Peyer's patch (tissue), 4 donors: Measurements from ENCODE around the gene HPCAL1.

Experiments
- POLR2A ChIP-seq, 2 donors: fragments of 450-650 bp; IDR thresholded peaks; one replicate each; pipeline ENCODE4 v1.5.1; 2017; ENCODE audit warnings: antibody characterized with exemption in 2 of 2, mild to moderate bottlenecking in 2 of 2, moderate library complexity in 2 of 2
- TF ChIP-seq, protein P1 (sequence below), 6 experiments: fragments of 450-650 bp in 4 of 6; fragments of 200-600 bp in 2 of 6; sonication (generic) in 1 of 6; IDR thresholded peaks; one replicate each; pipeline ENCODE4 v1.5.1; 2017 to 2019; ENCODE audit warnings: antibody characterized with exemption in 6 of 6, mild to moderate bottlenecking in 3 of 6, moderate library complexity in 1 of 6

DNA sequence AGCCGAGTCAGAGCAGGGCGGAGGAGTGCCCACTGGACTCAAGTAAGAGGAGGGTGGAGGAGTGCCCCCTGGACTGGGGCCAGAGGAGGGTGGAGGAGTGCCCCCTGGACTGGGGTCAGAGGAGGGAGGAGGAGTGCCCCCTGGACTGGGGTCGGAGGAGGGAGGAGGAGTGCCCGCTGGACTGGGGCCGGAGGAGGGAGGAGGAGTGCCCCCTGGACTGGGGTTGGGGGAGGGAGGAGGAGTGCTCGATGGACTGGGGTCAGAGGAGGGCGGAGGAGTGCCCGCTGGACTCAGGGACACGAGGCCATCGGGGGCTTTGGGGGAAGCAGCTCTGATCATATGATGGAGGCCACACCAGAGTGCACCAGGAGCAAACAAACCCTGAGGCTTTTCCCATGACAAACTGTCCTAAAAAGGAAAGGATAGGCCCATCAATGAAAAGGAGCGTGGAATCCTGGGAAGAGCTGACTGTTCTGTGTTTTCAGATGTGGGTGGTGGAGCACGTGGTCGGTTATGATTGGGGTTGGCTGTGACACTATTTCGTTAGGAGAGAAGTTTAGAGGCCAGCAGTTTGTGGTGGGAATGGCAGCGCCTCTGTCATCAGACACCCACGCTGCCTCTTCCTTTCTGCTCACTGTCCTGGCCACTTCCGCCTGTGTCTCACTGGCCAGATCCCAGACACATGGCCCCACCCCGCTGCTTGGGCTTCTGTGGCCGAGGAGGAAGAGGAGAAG, 24.5 kb upstream of the HPCAL1 start:
- no peak for TF ChIP-seq POLR2A (IDR thresholded peaks at IDR 0.05)
- TF ChIP-seq, protein P1, sequence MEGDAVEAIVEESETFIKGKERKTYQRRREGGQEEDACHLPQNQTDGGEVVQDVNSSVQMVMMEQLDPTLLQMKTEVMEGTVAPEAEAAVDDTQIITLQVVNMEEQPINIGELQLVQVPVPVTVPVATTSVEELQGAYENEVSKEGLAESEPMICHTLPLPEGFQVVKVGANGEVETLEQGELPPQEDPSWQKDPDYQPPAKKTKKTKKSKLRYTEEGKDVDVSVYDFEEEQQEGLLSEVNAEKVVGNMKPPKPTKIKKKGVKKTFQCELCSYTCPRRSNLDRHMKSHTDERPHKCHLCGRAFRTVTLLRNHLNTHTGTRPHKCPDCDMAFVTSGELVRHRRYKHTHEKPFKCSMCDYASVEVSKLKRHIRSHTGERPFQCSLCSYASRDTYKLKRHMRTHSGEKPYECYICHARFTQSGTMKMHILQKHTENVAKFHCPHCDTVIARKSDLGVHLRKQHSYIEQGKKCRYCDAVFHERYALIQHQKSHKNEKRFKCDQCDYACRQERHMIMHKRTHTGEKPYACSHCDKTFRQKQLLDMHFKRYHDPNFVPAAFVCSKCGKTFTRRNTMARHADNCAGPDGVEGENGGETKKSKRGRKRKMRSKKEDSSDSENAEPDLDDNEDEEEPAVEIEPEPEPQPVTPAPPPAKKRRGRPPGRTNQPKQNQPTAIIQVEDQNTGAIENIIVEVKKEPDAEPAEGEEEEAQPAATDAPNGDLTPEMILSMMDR (IDR thresholded peaks at IDR 0.05) = no peak
